K562 (cell line): ENCODE results near the gene PIK3C2G. TPM values are rescaled to one million over a fixed set of nuclear protein-coding genes. Genes with fewer than 3 reads are reported as not detected.

ENCODE experiments used
- ATAC-seq: fragments of 200-7000 bp; cut with Tn5 transposase; 3 replicates; pipeline ENCODE4 v1.9.1; 2020; ENCODE audit warnings: moderate library complexity
- BruUV-seq: library from RNA; stranded (reverse); fragments of 400-500 nt; replicated peaks from 2 replicates; lab custom pipeline; 2021; lab: Mats Ljungman, UMichigan
- CTCF ChIA-PET: fragments of 300-600 bp; formaldehyde crosslinking; extraction: SDS; loops from one replicate; lab custom pipeline; 2021; ENCODE audit warnings: low intra/inter-chr PET ratio; lab: Yijun Ruan, JAX
- POLR2A ChIA-PET: fragments of 300-600, 350-650 bp; sonication (Branson Sonifier 250); formaldehyde crosslinking; extraction: SDS; loops from one replicate; lab custom pipeline; 2021; ENCODE audit warnings: antibody characterized with exemption, inconsistent platforms; lab: Yijun Ruan, JAX
- DNase-seq, 4 experiments: peaks; one replicate each; pipeline versions ENCODE4 v3.0.0 to v3.0.0-alpha.2; 2011 to 2018; ENCODE audit warnings: low spot score in 3 of 4, mixed read lengths in 3 of 4; ENCODE audit errors: extremely low read depth in 1 of 4
- FAIRE-seq: peaks from 2 replicates; lab custom pipeline; 2011; peaks lifted over from hg19 to GRCh38; lab: Jason Lieb, UNC
- H2AFZ ChIP-seq: 2 replicates; pipeline ENCODE4 v1.6.0; 2011; ENCODE audit warnings: low read depth, low read length, control low read depth, inconsistent platforms
- H3K27ac ChIP-seq: fragments of 200-600 bp; 3 replicates; pipeline ENCODE4 v1.8.0; 2011; ENCODE audit warnings: low read depth, mild to moderate bottlenecking, control low read depth, inconsistent platforms, low read length, moderate library complexity, mixed read lengths; ENCODE audit errors: extremely low read depth
- H3K27me3 ChIP-seq, 2 experiments: fragments of 300-600 bp in 1 of 2; 2 replicates in 1 of 2; 3 replicates in 1 of 2; pipeline versions ENCODE4 v1.6.0 to v1.8.0; 2011; ENCODE audit warnings: inconsistent platforms in 2 of 2, low read length in 2 of 2, mild to moderate bottlenecking in 1 of 2, mixed read lengths in 1 of 2, moderate library complexity in 1 of 2; ENCODE audit not compliant: control insufficient read depth in 2 of 2, insufficient read depth in 2 of 2
- H3K36me3 ChIP-seq: fragments of 300-600 bp; 3 replicates; pipeline ENCODE4 v1.8.0; 2011; ENCODE audit warnings: mild to moderate bottlenecking, low read length, inconsistent platforms; ENCODE audit not compliant: control insufficient read depth, insufficient read depth
- H3K4me1 ChIP-seq, 2 experiments: fragments of 200-600 bp in 1 of 2; replicated peaks in 1 of 2; 2 replicates in 1 of 2; 3 replicates in 1 of 2; pipeline versions ENCODE4 v1.5.1 to v1.8.0; 2011; ENCODE audit warnings: inconsistent platforms in 2 of 2, low read length in 2 of 2, mild to moderate bottlenecking in 1 of 2, mixed read lengths in 1 of 2, moderate library complexity in 1 of 2; ENCODE audit not compliant: control insufficient read depth in 2 of 2, insufficient read depth in 2 of 2
- H3K4me2 ChIP-seq: 2 replicates; pipeline ENCODE4 v1.6.1; 2011; ENCODE audit warnings: low read length, control low read depth, inconsistent platforms, mixed read lengths; ENCODE audit not compliant: insufficient read depth
- H3K4me3 ChIP-seq: fragments of 200-600 bp; sonication (generic), shearing (Covaris generic); 2 replicates; pipeline ENCODE4 v1.5.1; 2016; ENCODE audit warnings: control low read depth, inconsistent platforms
- H3K79me2 ChIP-seq: fragments of 200-600 bp; 3 replicates; pipeline ENCODE4 v1.8.0; 2011; ENCODE audit warnings: low read length, inconsistent platforms; ENCODE audit not compliant: control insufficient read depth, insufficient read depth
- H3K9ac ChIP-seq, 2 experiments: 2 replicates each; pipeline versions ENCODE4 v1.6.0 to v1.6.1; 2011; ENCODE audit warnings: low read depth in 2 of 2, low read length in 2 of 2, control low read depth in 1 of 2, inconsistent platforms in 1 of 2, mild to moderate bottlenecking in 1 of 2, mixed read lengths in 1 of 2; ENCODE audit not compliant: insufficient read depth in 1 of 2
- H3K9me1 ChIP-seq: one replicate; pipeline ENCODE4 v1.6.0; 2011; ENCODE audit warnings: inconsistent platforms, mild to moderate bottlenecking, low read length, moderate library complexity; ENCODE audit not compliant: control insufficient read depth, insufficient read depth
- H3K9me3 ChIP-seq: replicated peaks from 2 replicates; pipeline ENCODE4 v1.5.1; 2011; ENCODE audit warnings: low read depth, low read length, inconsistent platforms; ENCODE audit not compliant: control insufficient read depth, insufficient read depth
- H4K20me1 ChIP-seq: replicated peaks from 2 replicates; pipeline ENCODE4 v1.6.1; 2011; ENCODE audit warnings: low read length, inconsistent platforms, mixed read lengths; ENCODE audit not compliant: control insufficient read depth, insufficient read depth
- BCLAF1 ChIP-seq, 2 experiments: fragments of 450-650 bp in 1 of 2; IDR thresholded peaks; 2 replicates each; pipeline ENCODE4 v1.6.1; 2011 to 2017; ENCODE audit warnings: low read depth in 2 of 2, antibody characterized with exemption in 1 of 2, borderline replicate concordance in 1 of 2, low read length in 1 of 2, mild to moderate bottlenecking in 1 of 2, mixed read lengths in 1 of 2; ENCODE audit not compliant: control insufficient read depth in 1 of 2
- ELF4 ChIP-seq: fragments of 450-650 bp; formaldehyde crosslinking; IDR thresholded peaks from 2 replicates; pipeline ENCODE4 v1.4.0; 2022; ENCODE audit warnings: missing genetic modification characterization
- FOXK1 ChIP-seq: sonication (generic); formaldehyde crosslinking; IDR thresholded peaks from 2 replicates; pipeline ENCODE4 v1.8.0; 2022; ENCODE audit warnings: missing genetic modification reagents, mild to moderate bottlenecking, borderline replicate concordance
- KLF16 ChIP-seq: IDR thresholded peaks from 2 replicates; pipeline ENCODE4 v1.6.1; 2016; ENCODE audit warnings: antibody characterized with exemption
- MYBL2 ChIP-seq, 2 experiments: fragments of 450-650 bp in 1 of 2; sonication (generic) in 1 of 2; formaldehyde crosslinking in 1 of 2; IDR thresholded peaks; 2 replicates each; pipeline versions ENCODE4 v1.6.1 to v1.8.1; 2017 to 2022; ENCODE audit warnings: borderline replicate concordance in 1 of 2, inconsistent platforms in 1 of 2, low read depth in 1 of 2, mild to moderate bottlenecking in 1 of 2, missing genetic modification reagents in 1 of 2, moderate library complexity in 1 of 2
- NR2F6 ChIP-seq: fragments of 450-650 bp; formaldehyde crosslinking; IDR thresholded peaks from 2 replicates; pipeline ENCODE4 v1.4.0; 2020; ENCODE audit warnings: mild to moderate bottlenecking
- PHTF2 ChIP-seq: fragments of 250-450 bp; sonication (Bioruptor Pico); IDR thresholded peaks from 2 replicates; pipeline ENCODE4 v1.5.0; 2021; ENCODE audit warnings: mild to moderate bottlenecking
- POU5F1 ChIP-seq: fragments of 150-350 bp; IDR thresholded peaks from 2 replicates; pipeline ENCODE4 v1.6.1; 2014; ENCODE audit warnings: borderline replicate concordance, low read length, low read depth, mild to moderate bottlenecking; ENCODE audit not compliant: partially characterized antibody
- TGIF2 ChIP-seq: sonication (generic); formaldehyde crosslinking; IDR thresholded peaks from 2 replicates; pipeline ENCODE4 v1.8.1; 2022; ENCODE audit warnings: mild to moderate bottlenecking, missing genetic modification reagents, moderate library complexity
- ZBTB8A ChIP-seq: fragments of 450-650 bp; IDR thresholded peaks from 2 replicates; pipeline ENCODE4 v1.6.1; 2018; ENCODE audit warnings: mild to moderate bottlenecking, moderate library complexity; ENCODE audit not compliant: partially characterized antibody
- ZNF518B ChIP-seq: fragments of 250-450 bp; sonication (Bioruptor Pico); IDR thresholded peaks from 2 replicates; pipeline ENCODE4 v1.5.0; 2021; ENCODE audit warnings: mild to moderate bottlenecking, moderate library complexity
- WGBS: fragments of 100-300 bp; shearing (Covaris generic); methylation state at CpG from one replicate; pipeline ENCODE4 v1.1.6; 2016; ENCODE audit warnings: low coverage, mixed read lengths; ENCODE audit not compliant: insufficient coverage; ENCODE audit errors: missing lambda C conversion rate; 5-methylcytosine and 5-hydroxymethylcytosine counted together
- in situ Hi-C: fragments of 300-500 bp; cut with MboI; formaldehyde crosslinking; loops from 4 replicates; pipeline ENCODE4 v1.15.0; 2018; ENCODE audit warnings: inconsistent platforms, mixed read lengths
- intact Hi-C: fragments of 100-400 bp; cut with micrococcal nuclease; formaldehyde crosslinking; loops from 2 replicates; pipeline ENCODE4 v1.14.2; 2022
- polyA plus RNA-seq, 8 experiments: library from polyadenylated mRNA; depleted of rRNA in 4 of 8; stranded (reverse) in 5 of 8; unstranded in 3 of 8; fragments of >200 nt; fragmentation: Nextera tagmentation in 2 of 8; fragmentation: Illumina TruSeq in 1 of 8; extraction: Ambion mirVana in 2 of 8; extraction: Trizol in 1 of 8; gene quantifications; 2 replicates each; pipeline versions ENCODE4 v1.2.1 to v1.2.3, GENCODE V29; 2011 to 2014; ENCODE audit warnings: inconsistent platforms in 1 of 8, missing spikeins in 1 of 8
- total RNA-seq, 7 experiments: library from RNA; depleted of rRNA in 6 of 7; stranded (reverse); fragments of >200 nt in 6 of 7; fragmentation: Illumina TruSeq in 2 of 7; extraction: Trizol in 2 of 7; gene quantifications; 2 replicates each; pipeline versions ENCODE4 v1.2.1 to v1.2.3, GENCODE V29; 2011 to 2021; ENCODE audit warnings: low replicate concordance in 1 of 7

Gene PIK3C2G
- total and polyA plus RNA-seq, 9 of the 15 experiments (the other 6 are each of a cell fraction or from before 2014, with no cell fraction given) = not detected

- TF ChIP-seq MYBL2 (IDR thresholded peaks at IDR 0.05; ENCODE audit: low read depth) = no peak
- TF ChIP-seq MYBL2 (CRISPR knock-in tag; IDR thresholded peaks at IDR 0.05; ENCODE audit: borderline replicate concordance) = no peak
- no peak for TF ChIP-seq BCLAF1 (IDR thresholded peaks at IDR 0.05; ENCODE audit: borderline replicate concordance in 1 of 2, control insufficient read depth in 1 of 2, low read depth in 2 of 2, low read length in 1 of 2)
- no peak for TF ChIP-seq KLF16
- TF ChIP-seq FOXK1 = no peak
- TF ChIP-seq NR2F6 = no peak
These were observed 379.1 kb downstream of the PIK3C2G start (continued) for GRCh38 chr12:18640321-18640955.

- 42% methylated on average over 5 of the region's 5 CpGs for WGBS
- no peak overlapping the region for H2AFZ ChIP-seq
- no peak for FAIRE-seq
- H3K27ac ChIP-seq = no peak overlapping the region
- H3K4me2 ChIP-seq = no peak overlapping the region
- no peaks in the 10 kb centered on the region for H3K79me2 ChIP-seq
- no peaks in the 10 kb centered on the region for H3K9me1 ChIP-seq
- H3K9ac ChIP-seq = no peak overlapping the region
- in situ Hi-C loops (no loop called here), intact Hi-C loops (no loop called here)
- no peak for ATAC-seq
- H3K27me3 ChIP-seq = no peaks in the 10 kb centered on the region
- ChIA-PET POLR2A (no interaction called here), CTCF (no interaction called here)
- TF ChIP-seq POU5F1 = no peak
- TF ChIP-seq ELF4 (CRISPR knock-in tag) = no peak
- no peak for TF ChIP-seq ZBTB8A
- no peak for TF ChIP-seq PHTF2 (CRISPR knock-in tag)
- TF ChIP-seq TGIF2 (CRISPR knock-in tag) = no peak
- TF ChIP-seq ZNF518B = no peak
- no peaks in the 10 kb centered on the region for H3K9me3 ChIP-seq
- no peak overlapping the region for H3K4me3 ChIP-seq
- H3K36me3 ChIP-seq = no peaks in the 10 kb centered on the region
- no peaks in the 10 kb centered on the region for H3K4me1 ChIP-seq
- no peak for DNase-seq
- BruUV-seq = no TSS peak
- H4K20me1 ChIP-seq = no peaks in the 10 kb centered on the region
These were observed 382.4 kb downstream of the PIK3C2G start for GRCh38 chr12:18643681-18644080.
